NCI-H2029 (cell line): ENCODE data around the gene PON3.
"Not testable (repeated sequence)": the region's sequence is repeated elsewhere in the genome, so short reads cannot be mapped to it uniquely, and the experiment has no call there.

Experiments
- DNase-seq: peaks from one replicate; lab custom pipeline; 2025; lab: John Stamatoyannopoulos, UW

PON3 gene

DNA sequence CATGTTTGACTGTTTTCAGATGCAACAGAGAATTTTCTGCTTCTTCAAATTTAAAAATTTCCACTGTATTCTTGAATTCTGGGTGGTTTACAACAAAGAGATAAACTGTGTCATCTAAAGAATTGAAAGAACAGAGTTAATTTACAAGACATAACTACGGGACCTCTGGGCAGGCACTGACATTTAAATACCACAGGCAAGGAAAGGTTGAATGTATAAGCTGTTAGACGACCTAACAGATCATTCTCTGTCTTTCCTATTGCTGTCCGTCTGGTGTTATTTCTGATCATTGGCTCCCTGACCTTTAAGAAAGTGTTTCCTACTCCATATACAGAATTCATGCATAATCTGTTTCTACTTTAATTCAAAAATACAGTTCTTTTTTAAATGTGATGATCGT is 15.5 kb upstream of the PON3 start:
- no peak for DNase-seq

DNA sequence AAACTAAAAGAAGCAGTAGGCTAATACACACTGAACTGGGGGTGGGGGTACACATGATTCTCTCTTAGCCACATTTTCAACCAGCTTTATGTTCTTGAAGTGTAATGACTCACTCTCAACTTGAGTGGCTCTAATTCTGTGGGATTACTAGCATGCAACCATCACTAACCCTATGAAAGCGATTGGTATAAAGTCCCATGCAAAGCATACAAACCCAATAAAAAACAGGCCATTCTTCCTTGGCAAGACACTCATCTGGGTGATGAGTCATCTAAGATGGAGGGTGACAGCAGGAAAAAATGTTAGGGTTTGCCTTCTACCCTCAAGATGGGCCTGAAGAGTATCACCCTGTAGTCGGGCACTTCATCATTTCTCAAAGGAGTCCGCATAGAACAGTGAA is 14.9 kb upstream of the PON3 start:
- no peak for DNase-seq

DNA sequence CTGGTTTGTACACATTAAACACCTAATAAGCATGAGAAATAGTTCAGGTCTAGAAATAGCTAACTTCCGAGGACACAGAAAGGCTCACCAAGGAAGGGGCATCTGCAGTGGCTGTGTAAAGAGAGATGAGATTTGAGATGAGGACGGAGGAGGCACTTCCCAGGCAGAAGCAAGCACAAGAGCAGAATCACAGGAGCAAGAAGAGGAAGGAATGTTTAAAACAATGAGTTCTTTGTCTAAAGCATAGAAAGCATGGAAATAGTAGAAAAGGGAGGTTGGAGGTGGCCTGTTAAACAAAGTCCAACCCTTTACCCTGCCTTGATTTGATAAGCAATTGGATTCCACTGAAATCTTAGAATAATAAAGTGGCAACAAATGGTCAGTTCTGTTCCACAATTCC is 11.6 kb upstream of the PON3 start:
- DNase-seq, result no peak

DNA sequence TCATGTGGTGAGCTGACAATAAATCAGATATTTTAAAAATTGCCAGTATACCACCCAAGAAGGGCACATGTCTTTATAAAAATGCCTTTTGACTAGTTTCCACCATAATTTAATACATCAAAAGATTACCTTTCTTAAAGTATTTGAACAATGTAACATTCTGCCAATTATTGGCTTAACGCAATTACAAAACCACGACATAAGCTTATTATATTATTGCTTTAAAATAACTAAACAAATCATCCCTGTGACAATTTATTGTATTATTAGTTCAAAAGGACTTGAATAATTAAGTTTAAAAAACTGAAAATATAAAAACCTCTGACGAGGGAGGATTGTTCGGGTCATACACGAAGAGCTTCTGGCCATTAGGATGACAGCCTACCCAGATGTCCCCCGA is 9.6 kb upstream of the PON3 start:
- no peak for DNase-seq

DNA sequence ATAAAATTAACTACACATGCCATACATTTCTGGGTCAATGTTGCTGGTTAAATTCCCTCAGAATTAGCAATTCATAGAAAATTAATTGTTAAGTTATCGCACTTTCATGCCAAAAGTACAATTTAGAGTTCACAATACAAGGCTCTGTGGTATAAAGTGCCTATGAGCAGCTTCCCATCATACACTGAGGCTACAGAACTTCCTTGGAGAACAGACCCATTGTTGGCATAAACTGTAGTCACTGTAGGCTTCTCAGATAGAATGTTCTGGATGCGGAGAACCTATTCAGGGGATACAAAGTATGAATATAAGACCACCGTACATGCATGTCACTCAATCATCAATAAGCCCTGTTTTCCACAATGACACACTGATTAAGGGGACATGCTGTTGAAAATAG is 9.0 kb upstream of the PON3 start:
- no peak for DNase-seq

DNA sequence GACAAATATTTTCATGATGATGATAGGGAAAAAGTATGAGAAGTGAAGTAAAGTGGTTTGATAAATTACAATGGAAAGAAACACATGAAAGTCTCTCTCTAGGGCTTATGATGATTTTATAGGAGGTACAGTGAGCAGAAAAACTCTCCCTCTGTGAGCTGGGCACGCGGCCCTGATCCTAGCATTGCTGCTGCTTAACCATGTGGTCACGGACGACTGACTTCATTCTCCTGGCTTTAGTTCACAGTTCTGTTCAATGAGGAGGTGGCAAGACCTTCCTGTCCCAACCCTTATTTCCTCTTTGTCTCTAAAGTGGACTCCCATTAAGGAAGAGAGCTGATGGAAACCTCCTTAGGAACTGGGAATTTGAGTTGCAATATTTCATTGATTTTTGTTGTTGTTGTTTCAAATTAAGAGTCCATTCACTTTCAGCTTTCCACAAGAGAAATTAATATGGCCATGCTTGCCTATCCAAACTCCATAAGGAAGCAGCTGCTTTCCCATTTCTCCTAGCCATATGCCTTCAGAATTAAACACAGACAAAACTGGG is 8.2 kb upstream of the PON3 start:
- DNase-seq, result peak; percentile 57

DNA sequence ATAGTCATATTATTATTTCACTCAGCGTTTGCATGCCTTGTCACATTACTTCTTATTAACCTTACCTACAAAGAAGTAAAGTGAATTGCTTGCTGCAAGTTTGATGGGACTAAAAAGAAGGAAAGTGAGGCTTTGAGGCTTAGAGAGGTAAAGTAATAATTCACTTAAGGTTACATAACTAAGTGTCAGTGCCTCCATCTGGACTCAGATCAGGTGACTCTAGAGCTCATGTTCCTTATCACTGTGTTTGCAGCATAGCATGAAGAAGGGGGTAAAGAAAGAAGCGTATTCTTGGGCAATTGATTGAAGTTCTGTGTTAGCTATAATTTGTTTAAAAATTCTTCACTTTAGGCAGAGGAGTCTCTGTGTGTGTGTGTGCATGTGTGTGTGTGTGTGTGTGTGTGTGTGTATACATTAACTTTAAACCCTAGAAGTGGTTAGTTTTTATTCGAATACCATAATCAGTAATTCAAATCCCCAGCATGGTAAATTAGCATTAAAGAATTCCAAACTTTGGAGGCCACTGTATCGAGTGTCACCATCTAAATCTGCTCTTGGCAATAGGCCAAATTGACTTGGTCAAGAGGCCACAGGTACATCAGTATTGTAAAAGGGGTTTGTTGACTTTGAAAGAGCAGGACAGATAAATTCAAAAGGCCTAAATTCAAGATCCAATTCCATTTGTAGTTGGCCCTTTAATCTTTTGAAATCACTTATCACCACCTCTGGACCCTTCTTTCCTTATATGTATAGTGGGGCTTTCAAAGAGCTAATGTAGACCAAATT is 2.2 kb upstream of the PON3 start:
- DNase-seq, result no peak

DNA sequence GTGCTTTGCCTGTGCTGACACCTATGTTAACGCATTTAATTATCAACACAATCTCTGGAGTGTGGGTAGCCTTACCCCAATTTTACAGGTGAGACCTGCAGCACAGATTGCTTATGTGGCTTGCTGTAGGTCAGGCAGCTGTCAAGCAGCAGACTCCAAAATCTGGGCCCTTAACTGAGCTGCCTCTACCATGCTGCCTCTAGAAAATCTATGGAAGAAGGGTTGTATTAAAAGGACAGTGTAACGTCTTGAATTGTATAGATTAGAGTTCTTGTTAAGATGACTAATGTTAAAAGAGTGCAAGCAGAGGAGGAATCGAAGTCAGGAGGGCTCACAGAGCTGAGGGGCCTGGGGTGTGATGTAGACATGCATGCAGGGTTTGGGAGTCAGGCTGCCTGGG is 1.2 kb upstream of the PON3 start:
- no peak for DNase-seq

DNA sequence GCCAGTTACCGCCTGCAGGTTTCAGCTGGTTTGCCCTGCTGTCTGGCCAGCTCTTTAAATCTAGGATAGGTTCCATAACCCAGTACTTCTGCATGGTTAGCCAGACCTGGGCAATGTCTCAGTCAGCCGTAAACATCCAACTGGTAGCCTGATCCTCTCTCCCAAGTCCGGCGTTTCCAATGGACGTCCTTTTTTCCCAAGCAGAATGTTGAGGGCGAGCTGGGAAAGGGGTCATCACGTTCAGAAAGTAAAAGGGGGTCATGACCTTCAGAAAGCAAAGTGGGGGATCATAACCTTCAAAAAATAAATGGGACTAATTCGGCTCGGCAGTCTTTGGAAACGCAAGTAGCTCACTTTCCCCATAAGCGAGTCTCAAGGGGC is 430 bp downstream of the PON3 start:
- DNase-seq, result no peak

DNA sequence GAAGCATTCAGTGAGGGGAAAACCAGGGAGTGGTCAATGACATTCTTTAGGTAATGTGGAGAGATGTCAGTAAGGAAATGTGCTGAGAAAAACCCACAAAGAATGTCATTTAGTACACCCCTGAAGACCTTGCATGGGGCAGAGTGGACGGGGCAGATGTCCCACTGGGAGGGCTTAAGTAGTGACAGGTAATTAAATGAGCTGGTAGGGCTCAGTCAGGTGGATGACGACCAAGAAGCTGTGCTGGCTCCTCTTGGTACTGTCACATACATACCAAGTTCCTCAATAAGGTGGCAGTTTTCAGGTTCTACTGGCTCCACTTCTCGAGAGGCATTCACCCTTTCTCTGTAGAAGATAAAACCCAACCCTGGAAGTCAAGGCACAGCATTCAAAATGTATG is 1.8 kb downstream of the PON3 start:
- no peak for DNase-seq

DNA sequence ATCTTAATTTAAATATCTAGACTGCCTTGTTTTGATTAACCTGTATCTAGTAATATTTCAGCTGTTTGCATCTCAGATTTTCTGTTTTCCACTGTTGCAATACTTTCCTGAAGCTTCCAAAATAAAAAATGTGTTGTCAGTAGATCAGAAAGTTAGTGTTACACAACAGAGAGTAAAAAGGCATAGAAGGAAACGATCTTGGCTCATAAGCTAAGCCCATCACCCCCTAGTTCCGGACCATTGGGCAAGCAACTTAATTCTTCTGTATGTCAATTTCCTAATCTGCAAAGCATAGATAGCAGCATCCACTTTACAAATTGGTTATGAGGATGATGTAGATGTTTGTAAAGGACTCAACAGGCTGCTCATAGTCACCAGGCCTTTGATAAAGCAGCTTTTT is 4.4 kb downstream of the PON3 start:
- no peak for DNase-seq

DNA sequence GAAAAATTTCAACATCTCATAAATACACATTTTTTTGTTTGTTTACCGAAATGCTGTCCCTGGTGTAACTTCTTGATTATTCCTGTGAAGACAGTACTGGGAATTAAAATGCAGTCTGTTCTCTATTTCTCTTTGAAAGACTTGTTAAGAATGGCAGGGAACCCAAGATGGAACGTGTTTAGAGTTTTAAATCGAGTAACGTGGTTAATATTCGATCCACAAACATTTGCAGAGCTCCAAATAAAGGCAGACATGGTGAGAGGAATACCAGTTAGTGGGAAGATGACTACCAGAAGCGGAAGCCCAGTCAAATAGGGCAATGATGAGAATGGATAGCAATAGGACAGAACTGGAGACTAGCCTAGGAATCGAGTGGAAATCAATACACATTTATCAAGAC is 6.7 kb downstream of the PON3 start:
- DNase-seq, result no peak

DNA sequence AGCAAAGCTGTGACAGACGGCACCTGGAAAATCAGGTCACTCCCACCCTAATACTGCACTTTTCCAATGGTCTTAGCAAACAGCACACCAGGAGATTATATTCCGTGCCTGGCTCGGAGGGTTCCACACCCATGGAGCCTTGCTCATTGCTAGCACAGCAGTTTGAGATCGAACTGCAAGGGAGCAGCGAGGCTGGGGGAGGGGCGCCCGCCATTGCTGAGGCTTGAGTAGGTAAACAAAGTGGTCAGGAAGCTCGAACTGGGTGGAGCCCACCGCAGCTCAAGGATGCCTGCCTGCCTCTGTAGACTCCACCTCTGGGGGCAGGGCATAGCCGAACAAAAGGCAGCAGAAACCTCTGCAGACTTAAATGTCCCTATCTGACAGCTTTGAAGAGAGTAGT is 16.7 kb downstream of the PON3 start:
- DNase-seq, result not testable (repeated sequence)

DNA sequence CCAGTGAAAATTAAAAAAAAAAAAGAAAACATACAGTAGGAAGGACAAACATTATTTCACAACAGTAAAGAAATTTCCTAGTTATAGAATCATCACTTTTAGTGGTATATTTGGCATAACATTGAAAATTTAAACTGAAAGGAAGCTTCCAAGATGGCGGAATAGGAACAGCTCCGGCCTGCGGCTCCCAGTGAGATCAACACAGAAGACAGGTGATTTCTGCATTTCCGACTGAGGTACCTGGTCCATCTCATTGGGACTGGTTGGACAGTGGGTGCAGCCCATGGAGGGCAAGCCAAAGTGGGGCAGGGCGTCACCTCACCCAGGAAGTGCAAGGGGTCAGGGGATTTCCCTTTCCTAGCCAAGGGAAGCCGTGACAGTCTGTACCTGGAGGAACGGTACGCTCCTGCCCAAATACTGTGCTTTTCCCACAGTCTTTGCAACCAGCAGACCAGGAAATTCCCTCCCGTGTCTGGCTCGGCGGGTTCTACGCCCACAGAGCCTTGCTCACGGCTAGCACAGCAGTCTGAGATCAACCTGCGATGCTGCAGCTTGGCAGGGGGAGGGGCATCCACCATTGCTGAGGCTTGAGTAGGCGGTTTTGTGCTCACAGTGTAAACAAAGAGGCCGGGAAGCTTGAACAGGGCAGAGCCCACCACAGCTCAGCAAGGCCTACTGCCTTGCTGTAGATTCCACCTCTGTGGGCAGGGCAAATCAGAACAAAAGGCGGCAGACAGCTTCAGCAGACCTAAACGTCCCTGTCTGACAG is 19.4 kb downstream of the PON3 start:
- no peak for DNase-seq

DNA sequence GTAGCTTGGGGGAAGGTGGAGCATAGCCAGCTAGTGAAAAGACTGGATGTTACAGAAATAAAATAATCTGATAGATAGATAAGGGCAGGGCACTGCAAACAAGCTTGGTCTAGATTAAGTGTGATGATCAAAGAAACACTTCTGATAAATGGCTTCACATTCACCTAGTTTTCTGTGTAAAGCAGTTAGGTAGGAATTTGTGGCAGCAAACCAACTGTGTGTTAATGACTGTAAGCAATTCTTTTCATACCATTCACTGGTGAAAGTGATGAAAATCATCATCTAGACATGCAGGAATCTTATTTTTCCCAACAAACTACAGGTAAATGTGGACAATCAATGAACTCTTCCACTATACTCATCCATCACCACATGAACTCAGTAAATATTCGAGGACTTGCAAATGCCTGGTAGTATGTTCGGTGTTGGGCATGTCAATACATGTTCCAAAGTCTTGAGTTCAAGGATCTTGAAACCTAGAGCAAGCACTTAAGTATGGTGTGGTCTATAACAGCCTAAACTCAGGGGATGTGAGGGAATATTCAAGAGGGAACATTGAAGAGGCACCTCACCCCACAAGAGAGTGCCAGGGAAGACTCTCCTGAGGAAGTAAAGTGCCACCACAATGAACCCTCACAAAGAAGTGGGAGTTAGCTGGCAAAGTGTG is 20.5 kb downstream of the PON3 start:
- DNase-seq, result no peak

DNA sequence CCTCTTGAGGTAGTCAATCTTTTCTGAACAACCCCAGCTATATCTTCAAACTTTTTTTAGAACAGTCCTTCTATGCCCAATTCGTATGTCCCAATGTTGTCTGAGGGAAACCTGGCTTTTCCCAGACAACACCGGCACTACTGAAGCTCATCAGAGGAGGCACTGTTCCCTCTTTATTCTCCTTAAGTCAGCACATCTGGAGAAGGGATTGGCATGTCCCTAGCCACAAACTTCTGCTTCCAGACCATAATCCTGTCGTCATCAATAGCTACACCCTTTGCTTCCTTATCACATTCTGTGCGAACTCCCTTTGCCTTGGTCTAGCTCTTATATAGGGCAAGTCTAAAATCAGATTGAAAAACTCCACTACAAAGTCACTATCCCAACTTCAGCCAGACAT is 22.9 kb downstream of the PON3 start:
- DNase-seq, result no peak

DNA sequence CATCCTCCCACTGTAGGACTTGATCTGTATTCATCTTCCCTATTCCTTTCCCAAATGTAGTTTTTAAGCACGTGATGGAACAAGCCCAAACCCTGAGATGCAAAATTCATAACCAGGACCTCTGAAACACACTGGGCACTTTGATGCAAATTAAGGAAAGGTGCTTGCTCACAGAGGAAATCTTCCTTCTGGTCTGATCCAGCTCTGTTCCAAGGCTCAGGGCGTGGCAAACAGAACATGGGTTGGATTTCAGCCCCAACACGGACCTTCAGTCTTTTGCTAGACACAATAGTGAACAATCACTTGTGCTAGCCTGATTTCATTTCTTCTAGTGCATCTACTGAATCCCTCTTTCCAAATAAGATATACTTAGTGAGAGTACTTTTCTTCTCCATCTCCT is 27.9 kb downstream of the PON3 start:
- DNase-seq, result no peak

DNA sequence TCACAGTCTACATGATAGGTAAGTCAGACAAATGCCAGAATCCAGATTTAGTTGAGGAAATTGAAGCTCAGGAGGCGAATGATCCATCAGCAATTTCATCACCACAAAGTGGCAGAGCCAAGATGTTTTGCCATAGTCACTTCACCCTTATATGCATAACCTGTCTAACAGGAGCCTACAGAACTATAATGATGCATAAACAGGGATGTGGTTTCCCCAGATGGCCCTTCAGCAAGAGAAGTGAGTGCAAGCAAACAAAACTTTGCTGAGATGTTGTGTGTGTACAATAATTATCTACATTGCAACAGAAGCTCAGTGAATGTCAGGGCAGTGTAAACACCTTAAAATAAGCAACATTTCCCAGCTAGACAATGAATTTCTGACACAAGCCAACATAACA is 28.6 kb downstream of the PON3 start:
- DNase-seq, result peak; percentile 62

DNA sequence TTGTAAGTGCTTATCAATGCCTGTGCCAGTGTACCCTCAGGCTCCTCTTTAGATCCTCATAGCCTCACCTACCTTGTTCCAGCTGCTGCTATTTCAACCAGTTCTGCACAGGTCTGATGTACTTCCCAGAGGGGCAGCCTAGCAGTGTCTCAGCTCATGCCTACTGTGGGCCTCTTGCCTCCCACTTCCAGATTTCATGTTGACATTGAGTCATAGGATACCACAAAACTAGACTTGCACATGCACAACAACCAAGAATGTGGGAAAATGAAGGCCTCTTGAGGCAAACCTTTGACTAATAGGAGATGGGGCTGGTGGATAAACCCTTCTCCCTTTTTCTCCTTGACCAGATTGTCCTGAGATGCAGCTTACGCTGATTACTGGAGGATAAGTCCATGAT is 31.0 kb downstream of the PON3 start:
- no peak for DNase-seq

DNA sequence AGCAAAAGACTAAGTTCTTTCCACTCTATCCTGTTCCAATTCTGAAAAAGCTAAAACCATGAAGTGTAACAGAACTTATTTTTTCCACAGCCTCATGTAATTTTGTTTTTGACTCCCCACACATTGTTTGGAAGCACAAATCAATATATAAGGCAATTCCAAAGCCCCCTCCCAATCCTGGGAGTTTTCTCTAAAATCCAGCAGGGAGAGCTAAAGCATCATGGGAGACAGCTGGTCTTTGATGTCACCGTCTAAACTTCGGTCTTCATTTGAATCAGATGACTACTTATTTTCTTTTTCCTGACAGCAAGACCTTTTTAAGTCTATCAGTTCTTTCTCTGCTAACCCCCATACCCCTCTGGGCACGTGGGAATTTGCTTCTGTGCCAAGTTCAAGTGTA is 38.6 kb downstream of the PON3 start:
- no peak for DNase-seq

DNA sequence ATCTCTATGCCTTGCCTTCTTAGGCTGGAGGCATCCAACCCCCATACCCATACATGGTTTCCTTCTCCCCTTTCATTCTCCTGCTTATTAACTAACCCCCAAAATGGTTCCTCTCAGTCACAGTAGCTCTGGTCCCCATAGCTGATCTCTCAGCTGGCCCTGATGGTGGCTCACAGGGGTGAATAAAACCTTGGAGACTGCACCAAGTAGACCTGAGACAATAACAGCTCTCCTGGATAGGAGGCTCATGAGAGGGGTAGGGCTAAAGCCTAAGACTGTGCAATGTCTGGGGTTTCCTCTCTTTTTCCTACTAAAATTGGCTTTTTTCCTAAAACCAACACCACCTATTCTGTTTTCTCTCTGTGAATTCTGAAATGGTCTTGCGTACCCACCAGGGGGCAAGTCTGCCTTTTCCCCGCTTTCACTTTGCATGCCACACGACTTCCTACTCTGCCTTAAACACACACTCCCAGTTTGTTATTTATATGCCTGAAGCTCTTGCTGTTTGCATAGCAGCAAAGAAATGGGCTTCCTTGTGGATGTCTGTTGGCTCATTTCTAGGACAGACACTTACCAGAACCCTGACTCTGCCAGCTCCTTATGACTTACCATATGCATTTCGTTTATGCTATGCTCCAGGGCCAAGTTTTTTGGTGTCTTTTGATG is 53.4 kb downstream of the PON3 start:
- DNase-seq, result peak; percentile 9

DNA sequence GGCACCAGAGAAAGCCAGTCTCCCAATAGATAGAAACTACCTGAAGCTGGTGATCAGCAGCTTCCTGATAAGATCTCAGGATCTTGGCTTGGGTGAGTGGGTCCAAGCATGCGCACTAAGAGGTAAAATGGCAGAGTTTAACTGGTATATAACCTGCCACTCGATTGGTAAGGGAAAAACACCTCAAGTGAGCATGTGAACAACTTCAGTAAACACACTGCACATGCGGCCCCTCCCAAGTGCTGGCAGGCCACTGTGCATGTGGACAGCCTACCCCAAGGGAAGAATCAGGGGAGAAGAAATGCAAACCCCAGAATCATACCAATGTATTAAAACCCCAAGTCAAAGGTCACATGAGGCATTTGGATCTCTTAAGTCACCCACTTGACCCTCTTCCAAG is 54.1 kb downstream of the PON3 start:
- DNase-seq, result peak; percentile 4
